ENCODE results near the gene GRAP2. TPM values are rescaled to one million over a fixed set of nuclear protein-coding genes. Genes with fewer than 3 reads are reported as not detected.
"Not testable (repeated sequence)": the region's sequence is repeated elsewhere in the genome, so short reads cannot be mapped to it uniquely, and the experiment has no call there.

GRAP2 gene
- total RNA-seq, result 2.7 TPM

DNA sequence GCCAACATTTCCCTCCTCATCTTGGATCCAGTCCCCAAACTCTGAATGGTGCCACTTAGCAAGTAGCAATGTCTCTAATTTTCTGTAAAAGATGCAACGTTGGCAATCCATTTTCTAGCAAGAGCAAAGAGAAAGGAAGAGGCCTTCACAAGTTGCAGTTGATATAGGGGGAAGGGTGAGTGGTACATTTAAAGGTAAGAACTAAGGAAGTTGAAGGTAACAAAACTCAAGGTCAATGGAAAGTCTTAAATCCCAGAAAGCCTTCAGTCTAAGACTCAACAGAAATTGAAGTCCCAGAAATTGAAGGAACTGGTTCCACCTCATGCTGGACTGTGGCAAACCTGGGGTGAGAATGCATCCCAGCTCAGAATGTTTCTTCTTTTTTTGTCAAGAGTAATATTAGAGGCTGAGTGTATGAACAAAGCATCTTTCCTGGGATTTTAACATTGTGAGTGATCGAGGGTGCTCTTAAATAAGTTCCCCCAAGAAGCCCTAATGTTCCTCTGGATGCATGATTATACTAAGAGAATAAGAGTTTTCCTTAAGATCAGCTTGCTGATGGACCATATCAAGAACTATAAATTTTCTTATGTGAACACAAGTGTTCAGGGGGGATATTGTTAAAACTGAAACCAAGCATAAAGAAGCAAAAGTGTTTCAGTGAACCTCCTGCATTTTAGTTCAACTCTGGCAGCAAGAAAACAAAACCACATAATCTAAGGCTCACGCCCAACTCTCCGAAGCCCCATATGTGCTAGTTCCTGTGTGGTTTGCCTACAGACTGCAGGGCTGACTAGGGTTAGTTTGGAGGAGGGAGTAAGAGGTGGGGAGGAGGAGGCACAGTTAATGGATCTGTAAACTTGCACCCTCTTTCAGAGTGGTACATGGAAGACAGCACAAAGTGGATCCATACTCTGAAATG is at the start of gene GRAP2:
Gene GRAP2, plus strand, starts transcription at position 779 of the 922 bp plus-strand sequence. CDS start 46,023 bp downstream, outside the sequence.
- DNase-seq, result no peak

DNA sequence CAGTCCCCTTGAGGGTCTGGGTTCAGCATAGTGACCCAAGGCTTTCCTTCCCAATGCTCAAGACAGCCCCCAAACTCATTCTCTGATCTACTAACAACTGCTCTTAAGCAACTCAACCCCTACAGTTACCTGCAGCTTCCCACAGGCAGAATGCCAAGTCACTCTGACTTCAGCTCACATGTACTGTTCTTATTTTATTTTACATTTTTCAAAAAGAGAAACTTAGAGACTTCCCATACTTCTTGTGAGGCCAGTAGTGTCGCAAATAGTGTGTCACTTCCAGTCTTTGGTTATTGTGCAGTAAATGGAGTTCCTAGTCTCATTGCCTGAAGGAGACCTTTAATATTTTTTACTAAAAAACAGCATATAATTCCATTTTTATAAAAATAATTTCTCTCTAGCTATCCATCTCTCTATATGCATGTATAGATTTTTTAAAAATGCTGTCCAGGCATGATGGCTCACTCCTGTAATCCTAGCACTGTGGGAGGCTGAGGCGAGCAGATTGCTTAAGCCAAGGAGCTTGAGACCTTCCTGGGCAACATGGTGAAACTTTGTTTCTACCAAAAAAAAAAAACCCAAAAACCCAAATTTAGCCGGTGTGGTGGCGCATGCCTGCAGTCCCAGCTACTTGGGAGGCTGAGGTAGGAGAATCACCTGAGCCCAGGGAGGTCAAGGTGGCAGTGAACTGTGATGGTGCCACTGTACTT is 49.1 kb upstream of the GRAP2 start:
- DNase-seq, result no peak

GRCh38 chr22:39852799-39853198 is 48.1 kb upstream of the GRAP2 start:
- no peak for DNase-seq

DNA sequence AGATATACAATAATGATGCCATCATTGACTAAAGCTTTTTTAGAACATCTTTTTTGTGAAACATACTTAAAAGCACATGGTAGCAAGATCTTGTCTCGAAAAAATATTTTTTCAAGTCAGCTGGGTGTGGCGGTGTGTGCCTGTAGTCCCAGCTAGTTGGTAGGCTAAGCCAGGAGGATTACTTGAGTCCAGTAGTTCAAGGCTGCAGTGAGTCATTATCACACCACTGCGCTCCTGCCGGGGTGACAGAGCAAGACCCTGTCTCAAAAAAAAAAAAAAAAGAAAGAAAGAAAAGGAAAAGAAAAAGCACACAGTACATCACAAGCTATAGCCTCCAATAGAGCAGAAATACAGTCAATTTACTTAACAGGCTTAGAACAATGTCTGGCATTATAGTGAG is 44.3 kb upstream of the GRAP2 start:
- DNase-seq, result no peak

- DNase-seq, result no peak
These were observed 40.8 kb upstream of the GRAP2 start for GRCh38 chr22:39859903-39860588.

DNA sequence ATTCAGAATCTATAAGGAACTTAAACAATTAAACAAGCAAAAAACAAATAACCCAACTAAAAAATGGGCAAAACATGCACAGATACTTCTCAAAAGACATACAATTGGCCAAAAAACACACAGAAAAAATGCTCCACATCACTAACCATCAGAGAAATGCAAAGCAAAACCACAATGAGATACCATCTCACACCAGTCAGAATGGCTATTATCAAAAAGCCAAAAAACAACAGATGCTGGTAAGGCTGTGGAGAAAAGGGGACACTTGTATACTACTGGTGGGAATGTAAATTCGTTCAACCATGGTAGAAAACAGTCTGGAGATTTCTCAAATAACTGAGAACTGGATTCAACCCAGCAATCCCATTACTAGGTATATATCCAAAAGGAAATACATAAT is 32.1 kb upstream of the GRAP2 start:
- no peak for DNase-seq

GRCh38 chr22:39869797-39870196 is 31.1 kb upstream of the GRAP2 start:
- DNase-seq, result not testable (repeated sequence)

- no peak for DNase-seq
These were observed 29.7 kb upstream of the GRAP2 start for GRCh38 chr22:39871008-39871798.

DNA sequence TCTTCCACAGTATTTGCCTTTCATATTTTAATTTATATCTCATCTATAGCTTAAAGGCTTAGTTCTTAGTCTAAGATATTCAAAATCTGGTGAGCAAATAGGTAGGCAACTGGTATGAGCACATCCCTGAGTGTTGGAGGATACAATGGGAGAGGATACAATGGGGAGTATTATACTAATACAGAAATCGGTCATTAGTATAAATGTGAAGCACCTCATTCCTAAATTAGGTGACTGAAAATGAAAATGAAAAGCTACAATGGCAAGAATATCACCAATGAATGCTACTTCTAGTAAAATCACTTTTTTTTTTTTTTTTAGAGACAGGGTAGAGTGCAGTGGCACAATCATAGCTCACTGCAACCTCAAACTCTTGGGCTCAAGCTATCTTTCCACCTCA is 28.3 kb upstream of the GRAP2 start:
- no peak for DNase-seq

- DNase-seq, result no peak
These were observed 26.9 kb upstream of the GRAP2 start for GRCh38 chr22:39873965-39874364.

- DNase-seq, result not testable (repeated sequence)
These were observed 25.6 kb upstream of the GRAP2 start for GRCh38 chr22:39875176-39875885.

- DNase-seq, result no peak
These were observed 23.6 kb upstream of the GRAP2 start for GRCh38 chr22:39877079-39877845.

DNA sequence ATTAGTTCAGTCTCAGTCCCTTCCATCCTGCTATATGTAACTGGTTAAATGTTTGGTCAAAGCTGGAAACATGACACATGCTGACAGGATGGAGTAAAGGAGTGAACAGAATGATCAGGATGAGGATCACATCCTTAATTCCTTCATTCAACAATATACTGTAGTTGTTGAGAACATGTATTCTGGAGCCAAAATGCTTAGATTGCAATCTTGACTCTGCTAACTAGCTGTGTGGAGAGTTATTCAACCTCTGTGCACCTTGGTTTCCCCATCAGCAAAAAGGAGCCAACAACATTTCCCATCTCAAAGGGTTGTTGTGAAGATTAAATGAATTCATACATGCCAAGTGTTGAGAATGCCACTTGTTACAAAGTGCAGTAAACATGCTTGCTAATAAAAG is 20.2 kb upstream of the GRAP2 start:
- no peak for DNase-seq

- no peak for DNase-seq
These were observed 17.8 kb upstream of the GRAP2 start for GRCh38 chr22:39883057-39883456.

DNA sequence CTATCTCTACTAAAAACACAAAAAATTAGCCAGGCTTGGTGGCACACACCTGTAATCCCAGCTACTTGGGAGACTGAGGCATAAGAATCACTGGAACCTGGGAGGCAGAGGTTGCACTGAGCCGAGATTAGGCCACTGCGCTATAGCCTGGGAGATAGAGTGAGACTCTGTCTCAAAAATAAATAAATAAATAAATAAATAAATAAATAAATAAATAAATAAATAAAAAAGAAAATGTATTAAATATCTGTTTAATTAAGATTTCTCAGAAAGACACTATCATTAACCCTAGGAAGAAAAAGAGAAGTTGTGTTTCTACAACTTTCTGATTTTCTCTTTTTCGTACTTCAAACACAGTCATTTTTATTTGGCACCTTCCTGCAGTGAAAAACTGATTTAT is 11.0 kb upstream of the GRAP2 start:
- not testable (repeated sequence) for DNase-seq

- DNase-seq, result no peak
These were observed 7.4 kb upstream of the GRAP2 start, which contains the start of gene ENTHD1 for GRCh38 chr22:39893526-39893925. ENTHD1 (minus strand) TSS chr22:39893760; CDS start chr22:39887748, 6,012 bp downstream.

- DNase-seq, result no peak
These were observed 6.3 kb upstream of the GRAP2 start for GRCh38 chr22:39894554-39895092.

- no peak for DNase-seq
These were observed 5.2 kb upstream of the GRAP2 start for GRCh38 chr22:39895682-39896081.

DNA sequence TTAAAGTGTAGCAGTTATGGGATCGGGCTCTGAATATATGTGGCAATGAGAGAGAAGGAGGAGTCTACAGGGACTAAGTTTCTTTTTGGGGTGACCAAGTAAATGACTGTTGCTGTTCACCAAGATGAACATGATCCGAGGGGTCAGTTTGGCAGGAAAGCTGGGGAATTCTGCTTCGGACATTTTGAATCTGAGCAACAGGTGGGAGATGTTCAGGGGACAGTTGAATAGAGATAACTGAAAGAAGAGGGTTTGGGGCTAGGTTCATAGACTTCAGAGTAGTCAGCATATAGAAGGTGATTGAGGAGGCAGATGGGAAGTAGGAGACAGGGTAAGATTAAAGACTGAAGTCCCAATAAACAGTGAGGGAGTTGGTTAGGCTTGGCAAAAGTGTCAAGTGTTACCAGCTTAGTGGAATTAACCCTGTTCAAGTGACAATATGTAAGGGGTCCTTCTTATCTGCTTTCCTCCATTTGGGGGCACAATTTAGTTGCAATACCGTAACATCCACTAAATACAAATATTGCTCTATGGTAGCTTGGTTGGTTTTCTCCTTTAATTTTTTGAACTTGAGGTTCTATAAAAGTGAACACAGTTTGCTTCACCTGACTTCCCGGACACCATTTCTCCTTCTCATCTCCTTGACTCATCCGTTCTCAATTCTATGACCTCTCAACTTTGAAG is 4.4 kb upstream of the GRAP2 start:
- DNase-seq, result no peak

DNA sequence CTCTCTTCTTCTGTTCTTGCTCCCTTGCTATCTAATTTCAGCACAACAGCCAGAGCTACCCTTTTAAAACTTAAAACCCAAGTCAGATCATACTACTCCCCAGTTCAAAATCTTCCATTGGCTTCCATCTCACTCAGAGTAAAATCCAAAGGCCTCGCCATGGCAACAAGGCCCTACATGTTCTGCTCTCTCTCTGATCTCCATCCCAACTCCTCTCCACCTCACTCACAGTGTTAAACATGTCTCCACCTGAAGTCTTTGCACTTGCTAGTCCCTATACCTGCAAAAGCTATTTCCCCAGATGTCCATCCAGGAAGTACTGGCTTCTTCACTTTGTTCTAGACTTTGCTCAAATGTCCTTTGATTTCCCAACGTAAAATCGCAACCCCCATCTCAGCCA is 3.0 kb upstream of the GRAP2 start:
- no peak for DNase-seq
